GM18909 (cell line): ENCODE data around the gene KIAA1191.
"Not testable (repeated sequence)": the region's sequence is repeated elsewhere in the genome, so short reads cannot be mapped to it uniquely, and the experiment has no call there.

Experiments
- ATAC-seq: cut with Tn5 transposase; IDR thresholded peaks from one replicate; pipeline ENCODE4 v1.9.1; 2021; ENCODE audit warnings: mild to moderate bottlenecking; ENCODE audit not compliant: unreplicated experiment, poor library complexity

The KIAA1191 gene, protein sequence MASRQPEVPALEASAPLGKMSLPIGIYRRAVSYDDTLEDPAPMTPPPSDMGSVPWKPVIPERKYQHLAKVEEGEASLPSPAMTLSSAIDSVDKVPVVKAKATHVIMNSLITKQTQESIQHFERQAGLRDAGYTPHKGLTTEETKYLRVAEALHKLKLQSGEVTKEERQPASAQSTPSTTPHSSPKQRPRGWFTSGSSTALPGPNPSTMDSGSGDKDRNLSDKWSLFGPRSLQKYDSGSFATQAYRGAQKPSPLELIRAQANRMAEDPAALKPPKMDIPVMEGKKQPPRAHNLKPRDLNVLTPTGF

DNA sequence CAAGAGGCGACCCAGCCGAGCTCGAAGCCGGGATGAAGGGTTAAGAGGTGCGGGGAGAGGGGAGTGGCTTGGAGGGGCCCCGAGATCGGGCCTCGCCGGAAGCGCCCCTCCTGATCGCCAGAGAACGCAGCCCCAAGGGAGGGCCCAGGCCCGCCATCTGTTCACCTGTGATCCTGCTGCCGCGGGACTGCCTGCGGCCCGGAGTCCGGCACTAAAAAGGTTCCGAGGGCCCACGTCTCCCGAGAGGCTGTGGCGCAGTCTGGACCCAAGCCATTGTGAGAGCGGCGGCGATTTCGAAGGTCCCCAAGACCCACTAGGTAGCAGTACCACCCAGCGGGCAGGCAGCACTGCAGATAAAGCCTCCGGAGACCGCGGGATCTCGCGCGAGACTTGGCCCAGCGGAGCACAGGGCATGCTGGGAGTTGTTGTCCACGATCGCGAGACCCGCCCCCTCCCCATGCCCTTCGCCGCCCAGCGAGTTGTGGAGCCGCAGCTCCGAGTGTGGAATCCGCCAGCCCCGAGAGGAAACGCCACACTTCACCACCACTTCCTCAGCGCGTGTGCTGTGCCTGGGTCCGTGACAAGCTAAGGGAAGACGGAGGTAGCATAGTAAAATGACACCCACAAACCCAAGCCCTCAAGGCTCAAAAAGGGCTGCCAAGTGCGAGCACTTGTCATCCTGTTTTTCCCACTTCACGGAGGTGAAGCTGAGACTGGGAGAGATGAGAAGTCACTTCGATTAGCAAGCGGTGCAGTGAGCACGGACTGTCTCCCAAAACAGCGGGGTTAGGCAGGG, at the start of gene KIAA1191:
Gene KIAA1191 (minus strand): TSS at position 328 of the 796 bp plus-strand sequence. CDS start 2,256 bp downstream, outside the sequence.
- ATAC-seq = peak; percentile 93

DNA sequence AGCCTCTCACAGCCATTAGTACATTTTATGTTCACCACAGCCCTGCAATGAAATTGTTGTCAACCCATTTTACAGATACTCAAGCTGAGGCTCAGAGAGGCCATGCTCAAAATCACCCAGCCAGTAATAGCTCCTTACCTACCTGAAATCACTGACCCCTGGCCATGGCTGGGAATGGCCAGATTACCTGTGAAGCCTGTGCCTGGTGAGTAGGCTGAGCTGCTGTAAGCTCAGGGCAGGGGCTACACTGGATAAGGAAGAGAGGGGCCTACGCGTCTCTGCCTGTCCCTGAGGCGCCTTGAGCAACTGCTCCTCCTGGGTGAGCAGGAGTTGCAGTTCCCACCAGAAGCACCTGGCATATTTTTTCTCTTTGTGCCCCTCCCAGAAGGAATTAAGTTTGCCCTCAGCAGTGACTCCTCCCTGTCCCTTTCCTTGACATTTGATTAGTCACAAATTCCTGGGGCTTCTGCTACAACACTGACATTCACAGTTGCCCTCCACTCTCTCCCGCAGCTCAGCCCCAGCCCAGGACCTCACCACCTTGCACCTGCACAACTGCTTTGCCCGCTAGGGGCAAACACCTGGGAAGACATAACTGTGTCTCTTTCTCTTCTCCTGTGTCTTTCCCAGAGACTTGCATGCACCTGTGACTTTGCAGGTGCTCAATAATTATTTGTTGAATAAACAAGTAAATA, 49.1 kb upstream of the KIAA1191 start:
- no peak for ATAC-seq

DNA sequence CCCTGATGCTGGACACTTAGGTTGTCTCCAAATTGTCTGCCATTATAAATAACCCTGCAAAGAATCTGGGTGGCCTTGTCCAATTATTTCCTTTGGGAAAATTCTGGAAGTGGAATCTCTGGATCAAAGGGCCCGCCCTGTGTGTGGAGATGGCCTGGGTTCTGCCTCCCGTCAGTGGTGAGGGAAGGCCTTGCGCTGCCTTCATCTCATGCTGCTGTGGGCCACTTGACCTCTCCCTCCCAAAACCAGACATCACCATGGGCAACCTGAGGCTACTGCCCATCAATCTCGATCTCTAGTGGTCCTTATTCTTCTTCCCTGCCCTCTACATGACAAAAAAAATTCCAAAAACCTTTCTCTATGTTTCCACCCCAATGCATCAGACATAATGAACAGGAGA, 48.2 kb upstream of the KIAA1191 start:
- ATAC-seq = no peak

DNA sequence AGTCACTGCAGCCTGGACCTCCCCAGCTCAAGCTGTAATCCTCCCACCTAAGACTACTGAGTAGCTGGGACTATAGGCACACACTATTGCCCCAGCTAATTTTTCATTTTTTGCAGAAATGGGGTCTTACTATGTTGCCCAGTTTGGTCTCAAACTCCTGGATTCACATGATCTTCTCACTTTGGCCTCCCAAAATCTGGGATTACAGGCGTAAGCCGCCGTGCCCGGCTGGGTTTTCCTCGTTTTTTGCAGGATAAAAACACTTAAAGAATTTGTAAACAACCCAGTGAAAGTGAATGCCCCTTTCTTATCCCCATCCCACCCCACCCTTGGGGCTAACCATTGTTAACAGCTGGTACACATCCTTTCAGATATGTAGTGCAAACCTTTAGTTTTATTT, 47.0 kb upstream of the KIAA1191 start:
- ATAC-seq = no peak

DNA sequence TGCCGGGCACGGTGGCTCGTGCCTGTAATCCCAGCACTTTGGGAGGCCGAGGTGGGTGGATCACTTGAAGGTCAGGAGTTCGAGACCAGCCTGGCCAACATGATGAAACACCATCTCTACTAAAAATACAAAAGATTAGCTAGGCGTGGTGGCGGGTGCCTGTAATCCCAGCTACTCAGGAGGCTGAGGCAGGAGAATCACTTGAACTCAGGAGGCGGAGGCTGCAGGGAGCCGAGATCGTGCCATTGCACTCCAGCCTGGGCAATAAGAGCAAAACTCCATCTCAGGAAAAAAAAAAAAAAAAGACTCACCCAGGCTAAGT, 46.6 kb upstream of the KIAA1191 start:
- ATAC-seq = not testable (repeated sequence)

DNA sequence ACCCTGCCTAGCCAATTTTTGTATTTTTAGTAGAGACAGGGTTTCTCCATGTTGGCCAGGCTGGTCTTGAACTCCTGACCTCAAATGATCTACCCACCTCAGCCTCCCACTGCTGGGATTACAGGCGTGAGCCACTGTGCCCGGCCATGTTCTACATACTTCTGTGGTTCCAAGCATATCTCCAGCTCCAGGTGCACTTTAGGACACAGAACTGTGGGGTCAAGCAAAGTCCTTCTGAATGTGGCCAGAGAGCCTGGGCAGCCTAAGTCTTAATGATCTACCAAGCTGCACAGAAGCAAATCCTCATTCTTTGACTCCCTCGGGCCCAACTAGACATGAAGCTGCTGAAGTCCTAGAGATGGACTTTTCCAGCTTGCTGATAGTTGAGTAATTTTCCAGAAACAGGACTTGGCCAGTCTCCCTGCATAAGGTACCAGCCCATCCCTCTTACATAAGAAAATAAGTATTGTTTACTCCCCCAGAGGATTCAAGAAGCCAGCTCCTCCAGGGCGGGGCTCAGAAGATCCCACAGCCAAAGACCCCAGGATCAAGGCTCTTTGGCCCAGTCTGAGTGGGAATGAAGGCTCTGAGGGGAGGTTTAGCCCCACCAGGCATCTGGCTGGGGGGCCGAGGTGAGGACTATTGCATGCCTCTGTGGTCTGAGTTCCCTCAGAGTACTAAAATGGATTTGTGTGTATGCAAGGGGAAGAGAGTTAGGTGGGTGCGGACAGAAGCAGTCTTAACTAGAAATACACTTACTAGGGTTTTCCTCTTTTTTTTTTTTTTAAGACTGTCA, 46.1 kb upstream of the KIAA1191 start:
- ATAC-seq = no peak

DNA sequence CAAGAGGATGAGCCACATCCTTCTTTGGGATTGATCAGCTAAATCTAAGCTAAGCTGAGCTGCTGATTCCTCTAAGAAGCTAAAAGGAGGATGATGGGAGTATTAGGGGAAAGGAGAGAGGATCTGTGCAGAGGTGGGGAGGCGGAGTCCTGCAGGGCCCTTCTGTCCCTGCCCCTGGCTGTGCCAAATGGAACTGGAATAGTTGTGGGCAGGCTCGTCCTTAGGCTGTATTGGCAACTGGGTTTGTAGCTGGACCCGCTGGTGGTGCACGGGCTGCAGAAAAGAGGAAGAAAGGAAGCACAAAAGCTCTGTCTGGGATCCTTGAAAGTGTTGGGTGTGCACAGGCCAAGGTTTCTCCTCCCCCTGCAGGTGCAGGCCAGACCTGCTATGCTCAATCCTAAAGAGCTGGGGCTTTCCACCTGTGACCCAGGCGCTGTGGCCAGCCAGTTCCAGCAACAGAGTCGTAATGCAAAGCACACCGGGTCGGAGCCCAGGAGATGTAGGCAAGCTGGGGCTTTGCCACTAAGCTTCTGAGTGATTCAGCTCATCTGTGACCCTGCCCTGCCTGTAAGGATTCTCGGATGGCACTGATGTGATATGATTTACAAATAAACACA, 45.0 kb upstream of the KIAA1191 start:
- no peak for ATAC-seq

DNA sequence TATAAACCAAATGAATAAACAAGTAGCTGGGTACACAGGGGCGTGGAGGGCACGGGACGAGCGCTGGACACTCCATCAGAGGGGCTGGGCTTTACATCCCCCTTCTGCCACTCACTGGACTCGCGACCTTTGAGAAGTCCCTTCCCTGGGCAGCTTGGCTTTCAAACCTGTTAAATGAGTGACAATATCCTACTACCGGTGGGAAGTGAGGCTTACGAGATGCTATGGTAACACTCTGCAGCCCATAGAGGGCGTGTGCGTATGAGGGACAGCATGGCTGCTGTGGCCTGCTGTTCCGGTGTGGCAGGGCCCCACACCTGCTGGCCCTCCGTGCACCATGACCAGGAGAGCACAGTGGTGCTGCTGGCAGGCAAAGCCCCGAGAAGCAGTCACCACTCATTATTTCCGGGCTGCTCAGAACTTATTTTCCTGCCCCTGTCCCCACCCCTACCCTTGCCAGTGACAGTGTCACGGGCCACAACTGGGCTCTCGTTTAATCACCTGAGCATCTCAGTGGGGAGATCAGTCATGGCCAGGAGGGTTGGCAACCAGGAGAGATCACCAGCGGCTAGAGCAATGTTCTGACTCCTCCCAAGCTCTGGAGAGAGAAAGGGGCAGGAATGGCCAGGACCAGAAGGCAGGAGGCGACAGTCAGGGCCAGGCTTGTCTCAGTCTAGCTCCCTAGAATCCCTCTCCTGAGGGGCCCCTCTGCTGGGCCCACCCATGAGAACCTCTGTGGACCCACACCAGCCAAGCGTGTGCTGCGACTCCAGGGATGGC, 44.3 kb upstream of the KIAA1191 start:
- no peak for ATAC-seq

DNA sequence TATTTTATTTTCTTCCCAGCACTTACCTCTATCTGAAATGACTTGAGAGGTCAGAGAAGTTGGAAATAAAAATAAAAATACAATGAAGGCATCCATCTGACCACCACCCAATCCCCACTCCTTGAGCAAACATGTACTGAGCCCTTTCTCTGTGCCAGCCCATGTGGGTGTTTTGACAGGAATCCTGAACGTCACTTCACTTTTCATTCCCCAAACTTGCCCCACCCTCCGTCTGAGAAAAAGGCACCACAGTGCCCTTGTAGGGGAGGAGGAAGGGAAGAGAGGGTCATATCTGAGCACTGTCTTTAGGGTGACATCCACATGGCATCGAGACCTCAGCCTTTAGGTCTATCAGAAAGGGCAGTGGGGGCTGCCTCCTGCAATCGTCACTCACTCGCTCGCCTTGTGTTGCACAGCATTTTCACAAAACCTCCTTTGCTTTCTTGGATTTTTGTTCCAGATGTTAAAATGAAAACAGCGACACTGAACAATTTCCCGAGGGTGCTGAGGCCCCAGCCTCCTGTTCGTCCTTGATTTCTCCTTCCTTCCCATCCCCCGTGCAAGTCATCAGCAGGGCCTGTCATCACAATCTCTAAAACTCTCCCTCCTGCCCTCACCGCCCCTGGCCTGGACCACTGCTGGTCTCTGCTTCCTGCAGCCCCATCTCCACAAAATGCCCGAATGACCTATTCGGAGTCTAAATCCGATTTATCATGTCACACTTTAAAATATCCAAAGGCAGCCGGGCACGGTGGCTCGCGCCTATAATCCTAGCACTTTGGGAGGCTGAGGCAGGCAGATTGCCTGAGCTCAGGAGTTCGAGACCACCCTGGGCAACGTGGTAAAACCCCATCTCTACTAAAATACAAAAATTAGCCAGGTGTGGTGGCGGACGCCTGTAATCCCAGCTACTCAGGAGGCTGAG, 40.0 kb upstream of the KIAA1191 start:
- ATAC-seq = no peak

DNA sequence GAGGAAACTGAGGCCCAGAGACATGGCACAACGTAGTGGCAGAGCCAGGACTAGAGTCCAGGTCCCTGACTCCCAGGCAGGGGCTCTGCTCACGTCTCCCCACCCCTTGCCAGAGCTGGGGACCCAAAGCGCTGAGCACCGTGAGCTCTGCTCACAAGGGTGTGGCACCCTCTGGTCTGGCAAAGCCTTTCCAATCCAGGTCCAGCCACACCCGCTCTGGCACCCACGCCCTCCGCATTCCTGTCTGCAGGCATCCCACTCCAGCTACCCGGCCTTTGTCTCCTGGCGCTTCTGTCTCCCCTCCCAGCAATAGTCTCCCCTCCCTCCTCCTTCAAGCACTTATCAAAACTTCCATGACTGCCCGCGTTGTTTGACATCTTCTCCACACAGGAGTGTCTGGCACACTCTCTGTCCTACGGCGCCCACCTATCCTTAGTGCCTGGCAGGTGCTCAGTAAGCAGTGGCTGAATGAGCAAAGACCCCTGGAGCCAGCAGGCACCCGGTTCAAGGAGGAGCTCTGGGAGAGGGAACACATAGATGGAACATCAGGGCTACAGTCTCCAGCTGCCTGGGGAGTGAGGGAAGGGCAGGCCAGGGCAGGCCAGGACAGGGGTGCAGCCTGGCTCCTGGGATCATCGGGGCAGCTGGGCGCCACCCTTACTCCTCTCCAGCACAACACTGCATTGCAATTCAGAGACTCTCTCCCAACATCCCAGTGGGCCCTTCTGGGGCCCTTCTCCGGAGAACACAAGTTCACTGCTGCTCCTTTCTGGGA, 39.0 kb upstream of the KIAA1191 start:
- ATAC-seq = no peak

DNA sequence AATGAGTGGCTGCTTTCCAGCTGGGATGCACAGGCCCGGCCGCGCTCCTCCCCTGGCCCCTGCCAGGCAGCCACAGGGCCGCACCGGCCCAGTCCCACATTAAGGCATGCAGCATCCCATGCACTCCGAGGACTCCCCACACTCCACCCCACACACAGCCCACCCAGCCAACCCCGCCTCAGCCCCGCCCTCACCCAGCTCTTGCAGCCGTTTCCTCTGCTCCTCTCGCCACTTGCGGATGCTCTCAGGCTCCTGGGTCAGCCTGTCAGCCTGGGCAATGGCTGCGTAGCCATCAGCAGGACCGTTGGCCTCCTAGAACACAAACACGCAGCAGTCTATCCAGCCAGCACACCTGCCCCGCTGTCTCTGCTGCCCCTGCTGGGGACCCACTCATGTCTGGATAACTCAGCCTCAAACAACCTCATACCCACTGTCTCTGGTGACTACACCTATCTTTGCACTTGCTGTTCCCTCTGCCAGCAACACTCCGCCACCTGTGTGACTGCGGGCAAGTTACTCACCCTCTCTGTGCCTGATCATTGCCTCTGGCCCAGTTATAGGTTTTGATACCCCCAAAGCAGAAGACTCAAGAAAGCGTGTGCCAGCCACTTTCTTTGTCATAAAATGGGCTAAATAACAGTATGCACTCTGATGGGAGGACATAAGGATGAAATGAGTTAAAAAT, 36.3 kb upstream of the KIAA1191 start:
- no peak for ATAC-seq

DNA sequence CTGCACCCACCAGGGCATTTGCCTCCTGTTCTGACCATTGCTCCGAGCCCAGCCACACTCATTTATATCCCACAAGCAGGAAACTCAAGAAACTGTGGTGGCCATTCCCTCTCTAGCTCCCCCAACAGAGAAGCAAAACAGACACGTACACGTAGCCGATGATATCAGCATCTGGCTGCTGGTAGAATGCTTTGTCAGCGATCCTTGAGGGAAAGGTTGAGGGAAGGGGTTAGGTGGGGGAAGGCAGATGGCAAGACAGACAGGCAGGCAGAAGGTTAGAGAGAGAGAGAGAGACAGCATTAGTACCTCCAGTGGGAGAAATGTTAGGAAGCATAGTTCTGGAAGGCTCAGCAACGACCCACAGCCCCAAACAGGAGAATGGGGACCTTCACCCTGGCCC, 34.8 kb upstream of the KIAA1191 start:
- ATAC-seq = no peak

DNA sequence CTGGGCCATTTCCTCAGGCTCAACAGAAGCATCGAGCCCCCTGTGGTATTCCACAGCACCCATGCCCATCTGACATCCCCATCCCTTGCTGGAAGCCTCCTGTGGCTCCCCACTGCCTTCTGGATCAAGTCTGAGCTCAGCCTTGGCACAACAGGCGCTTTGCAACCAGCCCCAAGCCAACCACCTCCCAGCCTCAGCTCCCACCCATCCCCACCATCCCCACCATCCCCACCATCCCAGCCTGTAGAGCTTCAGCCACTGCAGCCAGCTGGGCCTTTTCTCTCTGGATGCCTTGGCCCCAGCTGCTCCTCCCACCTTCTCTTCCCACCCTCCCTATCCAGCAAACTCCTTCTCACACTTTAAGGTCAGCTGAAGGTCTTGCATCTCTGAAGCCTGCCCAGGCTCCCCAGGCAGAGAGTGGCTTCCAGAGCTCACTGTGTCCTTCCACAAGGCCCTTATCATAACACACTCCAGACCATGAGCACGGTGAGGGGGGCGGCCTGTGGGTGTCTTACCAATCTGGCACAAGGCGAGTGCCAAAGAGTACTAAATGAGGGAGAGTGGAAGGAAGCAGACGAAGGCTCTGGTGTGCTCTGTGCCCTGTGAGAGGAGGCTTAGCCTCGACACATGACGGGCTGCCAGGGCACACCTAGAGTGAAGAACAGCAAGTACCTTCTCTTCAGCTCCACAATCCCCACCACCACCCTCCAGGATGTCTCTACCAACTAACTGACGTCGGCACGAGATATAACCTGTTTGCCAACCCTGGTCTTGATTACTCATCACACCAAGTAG, 33.5 kb upstream of the KIAA1191 start:
- no peak for ATAC-seq

DNA sequence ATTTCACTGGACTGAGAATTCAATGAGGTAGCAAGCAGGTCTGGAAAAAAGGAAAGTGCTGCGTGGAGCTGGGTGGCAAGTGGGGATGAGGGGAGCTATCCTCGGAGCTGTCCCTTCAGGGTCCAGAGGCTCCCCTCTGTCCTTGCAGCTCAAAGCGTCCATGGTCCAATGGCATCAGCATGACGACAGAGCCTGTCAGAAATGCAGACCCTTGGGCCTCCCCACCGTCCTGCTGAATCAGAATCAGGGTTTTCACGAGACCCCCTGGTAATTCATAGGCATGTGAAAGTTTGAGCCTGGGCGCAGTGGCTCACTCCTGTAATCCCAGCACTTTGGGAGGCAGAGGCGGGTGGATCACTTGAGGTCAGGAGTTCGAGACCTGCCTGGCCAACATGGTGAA, 32.5 kb upstream of the KIAA1191 start:
- ATAC-seq = no peak

DNA sequence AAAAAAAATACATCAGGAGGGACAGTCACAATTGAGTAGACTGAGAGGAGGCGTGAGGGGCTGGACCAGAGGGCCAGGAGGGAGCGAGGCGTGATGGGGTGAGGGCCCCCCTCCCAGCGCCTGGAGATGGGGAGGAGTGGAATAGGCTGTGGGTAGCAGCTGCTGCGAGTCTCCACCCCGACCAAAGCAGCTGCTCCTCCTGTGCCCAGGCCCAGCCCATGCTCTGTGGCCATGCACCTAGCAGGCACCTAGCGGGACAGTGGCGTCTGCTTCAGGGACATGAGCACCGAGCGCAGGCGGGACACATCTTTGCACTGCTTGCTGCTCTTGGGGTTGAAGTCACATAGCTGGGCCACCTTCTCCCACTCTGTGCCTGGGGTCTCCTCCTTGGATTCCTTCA, 31.0 kb upstream of the KIAA1191 start:
- ATAC-seq = no peak

DNA sequence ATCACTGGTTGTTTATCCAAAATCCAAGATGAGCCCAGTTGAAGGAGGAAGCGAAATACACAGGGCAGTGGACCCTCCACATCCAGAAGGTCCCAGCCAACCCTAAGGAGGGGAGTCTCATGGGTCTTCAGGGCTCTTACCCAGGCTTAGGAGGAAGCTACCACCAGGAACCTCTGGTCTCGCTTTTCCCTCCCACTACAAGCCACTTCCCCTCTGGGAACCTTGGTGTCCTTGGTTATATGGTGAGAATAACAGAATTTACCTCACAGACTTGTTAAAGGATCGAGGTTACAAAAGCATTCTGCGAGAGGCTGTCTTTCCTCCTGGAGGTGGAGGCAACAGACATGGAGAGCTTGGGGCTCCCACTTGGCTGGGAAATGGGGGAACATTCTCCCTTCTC, 30.4 kb upstream of the KIAA1191 start:
- no peak for ATAC-seq
